Glutamatergic neuron (in vitro differentiated cells): ENCODE results near the gene OR7C2. TPM values are rescaled to one million over a fixed set of nuclear protein-coding genes. Genes with fewer than 3 reads are reported as not detected.
A peak's percentile ranks its signal among the peaks of the same experiment; 100 is the strongest.

Experiments
- DNase-seq: peaks from one replicate; pipeline ENCODE4 v3.0.0; 2022
- H3K27ac Mint-ChIP-seq: one replicate; pipeline ENCODE4 v1.8.0; 2020; ENCODE audit warnings: mild to moderate bottlenecking, mixed read lengths, inconsistent platforms; ENCODE audit not compliant: unreplicated experiment
- H3K27me3 Mint-ChIP-seq: one replicate; pipeline ENCODE4 v1.8.0; 2020; ENCODE audit warnings: mild to moderate bottlenecking, moderate library complexity, mixed read lengths, inconsistent platforms; ENCODE audit not compliant: unreplicated experiment
- H3K36me3 Mint-ChIP-seq: one replicate; pipeline ENCODE4 v1.8.0; 2020; ENCODE audit warnings: mild to moderate bottlenecking, mixed read lengths, inconsistent platforms; ENCODE audit not compliant: unreplicated experiment
- H3K4me1 Mint-ChIP-seq: one replicate; pipeline ENCODE4 v1.8.0; 2020; ENCODE audit warnings: mild to moderate bottlenecking, low read depth, mixed read lengths, inconsistent platforms; ENCODE audit not compliant: unreplicated experiment
- H3K4me3 Mint-ChIP-seq: one replicate; pipeline ENCODE4 v1.8.0; 2020; ENCODE audit warnings: mild to moderate bottlenecking, mixed read lengths, inconsistent platforms; ENCODE audit not compliant: unreplicated experiment
- H3K9me3 Mint-ChIP-seq: one replicate; pipeline ENCODE4 v1.8.0; 2020; ENCODE audit warnings: mild to moderate bottlenecking, moderate library complexity, mixed read lengths, inconsistent platforms; ENCODE audit not compliant: unreplicated experiment
- CTCF ChIP-seq: fragments of 200-600 bp; sonication (generic); IDR thresholded peaks from one replicate; pipeline ENCODE4 v1.5.0; 2021; ENCODE audit not compliant: partially characterized antibody, unreplicated experiment
- total RNA-seq: library from RNA; stranded (reverse); fragmentation: NEBNext Ultra II Directional; extraction: Animal tissue kit (Norgen Biotek cat#: 25700); gene quantifications from one replicate; pipeline ENCODE4 v1.2.1, GENCODE V29; 2021; ENCODE audit not compliant: unreplicated experiment

Gene OR7C2
- total RNA-seq, 1 donor from 2014 or later = not detected

GRCh38 chr19:14977128-14977527 is 35.8 kb downstream of the OR7C2 start:
- Mint-ChIP-seq H3K4me3 (no peak overlapping the region), H3K4me1 (peaks cover 14% of the 10 kb centered on the region), H3K9me3 (peaks cover 14% of the 10 kb centered on the region), H3K36me3 (no peaks in the 10 kb centered on the region), H3K27ac (no peak overlapping the region), H3K27me3 (peaks cover 7% of the 10 kb centered on the region)
- no peak for DNase-seq
- TF ChIP-seq CTCF = no peak

- H3K9me3 Mint-ChIP-seq = peaks cover 10% of the 10 kb centered on the region
- H3K27me3 Mint-ChIP-seq = peaks cover 7% of the 10 kb centered on the region
Measured at GRCh38 chr19:14978161-14978776, 37.0 kb downstream of the OR7C2 start.

GRCh38 chr19:14979476-14980255 is 38.4 kb downstream of the OR7C2 start, which contains the start of gene SLC1A6:
TSS of gene SLC1A6 (minus strand) at chr19:14979864. CDS start at chr19:14972910, 6,954 bp downstream.
- peak within 1 kb of the TSS; percentile 19 for H3K27ac Mint-ChIP-seq
- H3K4me3 Mint-ChIP-seq = peak within 1 kb of the TSS; percentile 83
- peak; percentile 71 for DNase-seq
- peak; percentile 26 for TF ChIP-seq CTCF
- no peaks in the 10 kb centered on the region for H3K36me3 Mint-ChIP-seq
- H3K27me3 Mint-ChIP-seq = peaks cover 7% of the 10 kb centered on the region
- peaks cover 7% of the 10 kb centered on the region for H3K4me1 Mint-ChIP-seq
- H3K9me3 Mint-ChIP-seq = peaks cover 8% of the 10 kb centered on the region

More at GRCh38 chr19:14978161-14978776, 37.0 kb downstream of the OR7C2 start:
- TF ChIP-seq CTCF = no peak
- Mint-ChIP-seq H3K27ac (peak overlapping the region; percentile 4), H3K4me1 (peaks cover 12% of the 10 kb centered on the region), H3K4me3 (peak overlapping the region; percentile 82), H3K36me3 (no peaks in the 10 kb centered on the region)
- DNase-seq = no peak

DNA sequence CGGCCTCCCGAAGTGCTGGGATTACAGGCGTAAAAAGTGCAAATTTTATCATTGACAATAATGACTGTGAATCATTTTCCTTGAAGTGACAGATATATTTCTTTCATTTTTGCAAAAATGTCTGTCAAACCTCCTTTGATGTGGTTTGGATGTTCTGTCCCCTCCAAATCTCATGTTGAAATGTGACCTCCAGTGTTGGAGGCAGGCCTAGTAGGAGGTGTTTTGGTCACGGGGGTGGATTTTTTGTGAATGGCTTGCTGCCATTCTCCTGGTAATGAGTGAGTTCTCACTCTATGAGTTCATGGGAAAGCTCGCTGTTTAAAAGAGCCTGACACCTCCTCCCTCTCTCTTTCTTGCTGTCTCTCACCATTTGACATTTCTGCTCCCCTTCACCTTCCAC is 43.8 kb downstream of the OR7C2 start:
- Mint-ChIP-seq H3K9me3 (peaks cover 4% of the 10 kb centered on the region), H3K4me1 (no peaks in the 10 kb centered on the region), H3K4me3 (no peak overlapping the region), H3K27ac (no peak overlapping the region), H3K36me3 (no peaks in the 10 kb centered on the region), H3K27me3 (peaks cover 6% of the 10 kb centered on the region)
- no peak for DNase-seq
- TF ChIP-seq CTCF = no peak

Other genes starting within 250 kb of the OR7C2 start
- gene ADGRE2, start 162.9 kb upstream of the OR7C2 start, total RNA-seq = 0.66 TPM
- not detected for gene OR7A5, start 106.3 kb upstream of the OR7C2 start, total RNA-seq
- gene OR7C1, start 106.3 kb upstream of the OR7C2 start, total RNA-seq = not detected
- gene OR7A10, start 92.6 kb upstream of the OR7C2 start, total RNA-seq = not detected
- not detected for gene OR7A17, start 55.4 kb upstream of the OR7C2 start, total RNA-seq
- 22.8 TPM for gene SLC1A6, start 38.4 kb downstream of the OR7C2 start, total RNA-seq
- not detected for gene CASP14, start 108.0 kb downstream of the OR7C2 start, total RNA-seq
- not detected for gene OR1I1, start 140.7 kb downstream of the OR7C2 start, total RNA-seq
- gene SYDE1, start 165.9 kb downstream of the OR7C2 start, total RNA-seq = 0.71 TPM